H9 (cell line): ENCODE data around the gene EPS8. TPM values are rescaled to one million over a fixed set of nuclear protein-coding genes. Genes with fewer than 3 reads are reported as not detected.

Experiments
- DNase-seq: peaks from one replicate; pipeline ENCODE4 v3.0.0-alpha.2; 2017
- H2AFZ ChIP-seq: one replicate; pipeline ENCODE4 v1.6.1; 2013; ENCODE audit warnings: mild to moderate bottlenecking, low read length, control low read depth, moderate library complexity
- H2AK5ac ChIP-seq: 2 replicates; pipeline ENCODE4 v1.6.1; 2013; ENCODE audit warnings: low read length, control low read depth, mixed read lengths; ENCODE audit not compliant: insufficient read length
- H2BK120ac ChIP-seq: one replicate; pipeline ENCODE4 v1.6.1; 2013; ENCODE audit warnings: low read depth, mild to moderate bottlenecking, low read length, control low read depth, inconsistent platforms; ENCODE audit not compliant: poor library complexity, severe bottlenecking
- H2BK12ac ChIP-seq: 2 replicates; pipeline ENCODE4 v1.6.1; 2013; ENCODE audit warnings: low read length, control low read depth, mixed read lengths, low read depth; ENCODE audit not compliant: insufficient read length
- H2BK15ac ChIP-seq: 2 replicates; pipeline ENCODE4 v1.6.1; 2013; ENCODE audit warnings: low read depth, low read length, control low read depth
- H2BK20ac ChIP-seq: one replicate; pipeline ENCODE4 v1.6.1; 2013; ENCODE audit warnings: low read depth, mild to moderate bottlenecking, low read length, control low read depth, inconsistent platforms; ENCODE audit not compliant: poor library complexity, severe bottlenecking
- H2BK5ac ChIP-seq: 2 replicates; pipeline ENCODE4 v1.6.1; 2013; ENCODE audit warnings: low read length, control low read depth, mixed read lengths; ENCODE audit not compliant: insufficient read length
- H3K14ac ChIP-seq: 2 replicates; pipeline ENCODE4 v1.6.1; 2013; ENCODE audit warnings: low read length, control low read depth; ENCODE audit not compliant: insufficient read depth
- H3K18ac ChIP-seq: 2 replicates; pipeline ENCODE4 v1.6.1; 2013; ENCODE audit warnings: low read depth, mild to moderate bottlenecking, mixed read lengths, low read length, control low read depth; ENCODE audit not compliant: insufficient read length
- H3K23ac ChIP-seq: 2 replicates; pipeline ENCODE4 v1.6.1; 2013; ENCODE audit warnings: low read length, control low read depth, mixed read lengths, low read depth; ENCODE audit not compliant: insufficient read length
- H3K23me2 ChIP-seq: 2 replicates; pipeline ENCODE4 v1.6.1; 2013; ENCODE audit warnings: low read depth, mild to moderate bottlenecking, mixed read lengths, low read length, control low read depth; ENCODE audit not compliant: insufficient read length, poor library complexity, severe bottlenecking
- H3K27ac ChIP-seq: 2 replicates; pipeline ENCODE4 v1.5.1; 2013; ENCODE audit warnings: low read length, control low read depth, mixed read lengths, low read depth; ENCODE audit not compliant: insufficient read length
- H3K27me3 ChIP-seq: 2 replicates; pipeline ENCODE4 v1.6.1; 2013; ENCODE audit warnings: low read length, control low read depth, inconsistent platforms; ENCODE audit not compliant: insufficient read depth
- H3K4ac ChIP-seq: 2 replicates; pipeline ENCODE4 v1.6.1; 2013; ENCODE audit warnings: low read depth, mild to moderate bottlenecking, control low read depth, inconsistent platforms, low read length, moderate library complexity
- H3K4me1 ChIP-seq: 2 replicates; pipeline ENCODE4 v1.6.1; 2013; ENCODE audit warnings: low read length, control low read depth, inconsistent platforms; ENCODE audit not compliant: insufficient read depth
- H3K4me2 ChIP-seq: 2 replicates; pipeline ENCODE4 v1.6.1; 2013; ENCODE audit warnings: low read length, control low read depth, mixed read lengths; ENCODE audit not compliant: insufficient read length, insufficient read depth
- H3K56ac ChIP-seq: 2 replicates; pipeline ENCODE4 v1.6.1; 2013; ENCODE audit warnings: low read depth, mild to moderate bottlenecking, mixed read lengths, low read length, control low read depth; ENCODE audit not compliant: insufficient read length
- H3K79me1 ChIP-seq: 2 replicates; pipeline ENCODE4 v1.6.1; 2013; ENCODE audit warnings: low read depth, mild to moderate bottlenecking, moderate library complexity, low read length, control low read depth, inconsistent platforms; ENCODE audit not compliant: insufficient read depth, poor library complexity, severe bottlenecking
- H3K79me2 ChIP-seq: 2 replicates; pipeline ENCODE4 v1.6.1; 2013; ENCODE audit warnings: low read length, control low read depth, inconsistent platforms; ENCODE audit not compliant: insufficient read depth
- H3K9ac ChIP-seq: 2 replicates; pipeline ENCODE4 v1.6.1; 2013; ENCODE audit warnings: low read length, control low read depth, mixed read lengths; ENCODE audit not compliant: insufficient read length; ENCODE audit errors: extremely low read depth
- H3K9me3 ChIP-seq: one replicate; pipeline ENCODE4 v1.6.1; 2013; ENCODE audit warnings: low read depth, low read length, inconsistent platforms; ENCODE audit not compliant: control insufficient read depth
- H3T11ph ChIP-seq: one replicate; pipeline ENCODE4 v1.6.1; 2013; ENCODE audit warnings: mild to moderate bottlenecking, low read length, control low read depth, inconsistent platforms
- H4K20me1 ChIP-seq: one replicate; pipeline ENCODE4 v1.6.1; 2013; ENCODE audit not compliant: control insufficient read depth, insufficient read length, insufficient read depth
- H4K5ac ChIP-seq: 2 replicates; pipeline ENCODE4 v1.6.1; 2013; ENCODE audit warnings: low read depth, mild to moderate bottlenecking, mixed read lengths, low read length, control low read depth; ENCODE audit not compliant: insufficient read length
- H4K8ac ChIP-seq: replicated peaks from 2 replicates; pipeline ENCODE4 v1.6.1; 2013; ENCODE audit warnings: low read length, control low read depth, mixed read lengths, low read depth; ENCODE audit not compliant: insufficient read length
- H4K91ac ChIP-seq: 2 replicates; pipeline ENCODE4 v1.6.1; 2013; ENCODE audit warnings: low read depth, mild to moderate bottlenecking, moderate library complexity, mixed read lengths, low read length, control low read depth; ENCODE audit not compliant: insufficient read length
- H3K27ac Mint-ChIP-seq, 3 experiments: 2 replicates in 2 of 3; 3 replicates in 1 of 3; pipeline ENCODE4 v1.8.0; 2020 to 2021; ENCODE audit warnings: mixed read lengths in 3 of 3, mild to moderate bottlenecking in 1 of 3, moderate library complexity in 1 of 3
- H3K27me3 Mint-ChIP-seq: 2 replicates; pipeline ENCODE4 v1.8.0; 2021; ENCODE audit warnings: low read depth, mild to moderate bottlenecking, moderate library complexity, mixed read lengths
- H3K36me3 Mint-ChIP-seq, 3 experiments: 2 replicates in 2 of 3; 3 replicates in 1 of 3; pipeline ENCODE4 v1.8.0; 2020 to 2021; ENCODE audit warnings: low read depth in 3 of 3, mixed read lengths in 3 of 3; ENCODE audit not compliant: insufficient read depth in 1 of 3
- H3K4me1 Mint-ChIP-seq, 2 experiments: 2 replicates each; pipeline ENCODE4 v1.8.0; 2020; ENCODE audit warnings: mixed read lengths in 2 of 2
- H3K4me3 Mint-ChIP-seq, 2 experiments: 2 replicates in 1 of 2; 3 replicates in 1 of 2; pipeline ENCODE4 v1.8.0; 2020 to 2021; ENCODE audit warnings: mild to moderate bottlenecking in 2 of 2, mixed read lengths in 2 of 2, moderate library complexity in 1 of 2
- H3K9me3 Mint-ChIP-seq, 2 experiments: 2 replicates in 1 of 2; 3 replicates in 1 of 2; pipeline ENCODE4 v1.8.0; 2020; ENCODE audit warnings: mild to moderate bottlenecking in 2 of 2, mixed read lengths in 2 of 2, moderate library complexity in 1 of 2
- total RNA-seq: library from RNA; stranded (reverse); gene quantifications from 2 replicates; pipeline ENCODE4 v1.2.1, GENCODE V29; 2021
- TF ChIP-seq, protein P1 (sequence below): fragments of 200-600 bp; sonication (generic); conservative IDR thresholded peaks from 3 replicates; pipeline ENCODE4 v1.8.0; 2021; ENCODE audit warnings: antibody characterized with exemption, mild to moderate bottlenecking

EPS8 gene
- total RNA-seq, 1 experiment from 2014 or later: 2.2 TPM

GRCh38 chr12:15726878-15727150 lies 62.4 kb downstream of the EPS8 start:
- no peak overlapping the region for H3K4me3 Mint-ChIP-seq
- Histone ChIP-seq H3K14ac (no peak overlapping the region), H3K18ac (no peak overlapping the region), H4K5ac (no peak overlapping the region), H2AK5ac (no peak overlapping the region), H4K20me1 (no peaks in the 10 kb centered on the region), H4K91ac (no peak overlapping the region), H2BK120ac (no peak overlapping the region), H3K23ac (no peak overlapping the region), H3K23me2 (no peaks in the 10 kb centered on the region), H3K27me3 (no peaks in the 10 kb centered on the region), H3T11ph (no peak overlapping the region), H2AFZ (no peak overlapping the region), H4K8ac (no peak overlapping the region), H3K56ac (no peak overlapping the region), H2BK5ac (no peak overlapping the region), H3K9me3 (no peaks in the 10 kb centered on the region), H3K79me2 (no peaks in the 10 kb centered on the region), H3K9ac (no peak overlapping the region), H2BK15ac (no peak overlapping the region), H2BK20ac (no peak overlapping the region), H3K4me1 (no peaks in the 10 kb centered on the region), H3K4me2 (no peak overlapping the region), H3K79me1 (no peaks in the 10 kb centered on the region), H3K27ac (no peak overlapping the region), H3K4ac (no peak overlapping the region), H2BK12ac (no peak overlapping the region)
- TF ChIP-seq, protein P1, sequence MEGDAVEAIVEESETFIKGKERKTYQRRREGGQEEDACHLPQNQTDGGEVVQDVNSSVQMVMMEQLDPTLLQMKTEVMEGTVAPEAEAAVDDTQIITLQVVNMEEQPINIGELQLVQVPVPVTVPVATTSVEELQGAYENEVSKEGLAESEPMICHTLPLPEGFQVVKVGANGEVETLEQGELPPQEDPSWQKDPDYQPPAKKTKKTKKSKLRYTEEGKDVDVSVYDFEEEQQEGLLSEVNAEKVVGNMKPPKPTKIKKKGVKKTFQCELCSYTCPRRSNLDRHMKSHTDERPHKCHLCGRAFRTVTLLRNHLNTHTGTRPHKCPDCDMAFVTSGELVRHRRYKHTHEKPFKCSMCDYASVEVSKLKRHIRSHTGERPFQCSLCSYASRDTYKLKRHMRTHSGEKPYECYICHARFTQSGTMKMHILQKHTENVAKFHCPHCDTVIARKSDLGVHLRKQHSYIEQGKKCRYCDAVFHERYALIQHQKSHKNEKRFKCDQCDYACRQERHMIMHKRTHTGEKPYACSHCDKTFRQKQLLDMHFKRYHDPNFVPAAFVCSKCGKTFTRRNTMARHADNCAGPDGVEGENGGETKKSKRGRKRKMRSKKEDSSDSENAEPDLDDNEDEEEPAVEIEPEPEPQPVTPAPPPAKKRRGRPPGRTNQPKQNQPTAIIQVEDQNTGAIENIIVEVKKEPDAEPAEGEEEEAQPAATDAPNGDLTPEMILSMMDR: no peak
- H3K27me3 Mint-ChIP-seq: no peaks in the 10 kb centered on the region
- H3K9me3 Mint-ChIP-seq: no peaks in the 10 kb centered on the region
- H3K36me3 Mint-ChIP-seq: no peaks in the 10 kb centered on the region
- H3K4me1 Mint-ChIP-seq: no peaks in the 10 kb centered on the region
- no peak for DNase-seq
- no peak overlapping the region for H3K27ac Mint-ChIP-seq
